Measurements from ENCODE around the gene FSIP2.
"Not testable (repeated sequence)": the region's sequence is repeated elsewhere in the genome, so short reads cannot be mapped to it uniquely, and the experiment has no call there.

The FSIP2 gene

DNA sequence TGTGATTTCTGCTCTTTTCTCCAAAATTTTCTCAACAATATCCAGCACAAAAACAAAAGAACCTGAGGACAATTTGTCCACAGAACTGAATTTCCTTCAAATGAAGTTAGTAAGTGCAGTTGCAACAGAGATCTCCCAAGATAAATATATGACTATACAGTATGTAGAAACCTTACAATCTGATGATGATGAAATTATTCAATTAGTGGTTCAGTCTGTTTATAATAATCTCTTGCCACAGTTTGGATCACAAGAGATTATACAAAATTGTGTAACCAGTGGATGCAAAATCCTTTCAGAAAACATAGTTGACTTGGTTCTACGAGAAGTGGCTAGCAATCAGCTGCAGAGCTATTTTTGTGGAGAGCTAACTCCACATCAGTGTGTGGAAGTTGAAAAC, 68.7 kb downstream of the FSIP2 start:
- no peak for DNase-seq (ENCODE audit: low read depth)

DNA sequence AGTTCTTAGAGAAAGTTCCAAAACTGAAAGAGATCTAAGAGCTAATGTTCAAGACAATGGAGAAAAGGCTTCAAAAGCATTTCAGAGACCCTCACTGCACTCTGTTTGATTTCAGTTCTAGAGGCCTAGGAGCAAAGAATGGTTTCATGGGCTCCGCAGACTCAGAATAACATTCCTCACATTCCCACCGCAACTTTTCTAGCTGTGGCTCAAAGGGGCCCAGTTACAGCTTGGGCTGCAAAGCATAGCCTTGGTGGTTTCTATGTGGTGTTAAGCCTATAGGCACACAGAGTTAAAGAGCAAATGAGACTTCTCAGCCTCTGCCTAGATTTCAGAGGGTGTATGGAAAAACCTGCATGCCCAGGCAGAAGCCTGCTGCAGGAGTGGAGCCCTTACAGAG, 73.0 kb downstream of the FSIP2 start:
- DNase-seq (ENCODE audit: low read depth), result no peak

DNA sequence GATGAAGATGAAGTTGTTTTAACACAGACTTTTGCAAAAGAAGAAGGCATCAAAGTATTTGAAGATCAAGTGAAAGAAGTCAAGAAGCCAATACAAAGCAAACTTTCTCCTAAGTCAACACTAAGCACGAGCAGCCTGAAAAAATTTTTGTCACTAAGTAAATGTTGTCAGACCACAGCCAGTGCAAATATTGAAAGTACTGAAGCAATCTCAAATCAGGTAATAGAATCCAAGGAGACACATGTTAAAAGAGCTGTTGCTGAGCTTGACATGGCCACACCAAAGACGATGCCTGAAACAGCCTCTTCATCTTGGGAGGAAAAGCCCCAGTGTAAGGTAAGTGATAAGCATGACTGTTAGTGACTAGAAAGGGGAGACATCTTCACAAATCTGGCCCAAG, 75.1 kb downstream of the FSIP2 start:
- DNase-seq (ENCODE audit: low read depth), result no peak

DNA sequence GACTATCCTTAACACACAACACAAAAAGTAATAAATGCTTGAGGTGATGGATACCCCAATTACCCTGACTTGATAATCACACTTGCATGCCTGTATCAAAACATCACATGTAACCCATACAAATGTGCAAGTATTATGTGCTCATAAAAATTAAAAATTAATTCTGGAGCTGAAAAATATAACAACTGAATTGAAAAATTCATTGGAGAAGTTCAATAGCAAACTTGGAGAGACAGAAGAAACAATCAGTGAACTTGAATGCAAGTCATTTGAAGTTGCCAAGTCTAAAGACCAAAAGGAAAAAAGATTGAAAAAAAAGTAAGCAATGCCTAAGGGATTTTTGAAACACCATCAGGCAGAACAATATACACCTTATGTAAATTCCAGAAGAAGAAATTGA, 79.4 kb downstream of the FSIP2 start:
- no peak for DNase-seq (ENCODE audit: low read depth)

DNA sequence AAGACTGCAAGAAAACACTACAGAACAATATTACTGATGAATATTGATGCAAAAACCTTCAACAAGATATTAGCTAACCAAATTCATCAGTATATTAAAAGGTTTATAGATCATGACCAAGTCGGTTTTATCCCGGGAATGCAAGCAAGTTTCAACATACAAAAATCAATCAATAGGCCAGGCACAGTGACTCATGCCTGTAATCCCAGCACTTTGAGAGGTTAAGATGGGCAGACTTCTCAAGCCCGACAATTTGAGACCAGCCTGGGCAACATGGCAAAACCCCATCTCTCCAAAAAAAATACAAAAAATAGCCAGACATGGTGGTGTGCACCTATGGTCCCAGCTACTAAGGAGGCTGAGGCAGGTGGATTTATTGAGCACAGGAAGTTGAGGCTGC, 82.9 kb downstream of the FSIP2 start:
- no peak for DNase-seq (ENCODE audit: low read depth)

DNA sequence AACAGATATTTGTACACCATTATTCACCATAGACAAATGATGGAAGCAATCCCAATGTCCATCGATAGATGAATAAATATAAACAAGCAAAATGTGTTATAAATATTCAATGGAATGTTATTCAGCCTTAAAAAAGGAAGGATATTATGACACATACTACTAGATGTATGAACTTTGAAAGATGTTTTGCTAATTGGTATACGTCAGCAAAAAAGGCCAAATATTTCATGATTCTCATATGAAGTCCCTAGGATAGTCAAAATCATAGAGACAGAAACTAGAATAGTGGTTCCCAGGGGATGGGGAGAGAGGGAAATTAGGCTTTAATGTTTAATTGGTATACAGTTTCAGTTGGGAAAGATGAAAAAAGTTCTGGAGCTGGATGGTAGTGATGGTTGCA, 85.2 kb downstream of the FSIP2 start:
- DNase-seq (ENCODE audit: low read depth), result no peak

DNA sequence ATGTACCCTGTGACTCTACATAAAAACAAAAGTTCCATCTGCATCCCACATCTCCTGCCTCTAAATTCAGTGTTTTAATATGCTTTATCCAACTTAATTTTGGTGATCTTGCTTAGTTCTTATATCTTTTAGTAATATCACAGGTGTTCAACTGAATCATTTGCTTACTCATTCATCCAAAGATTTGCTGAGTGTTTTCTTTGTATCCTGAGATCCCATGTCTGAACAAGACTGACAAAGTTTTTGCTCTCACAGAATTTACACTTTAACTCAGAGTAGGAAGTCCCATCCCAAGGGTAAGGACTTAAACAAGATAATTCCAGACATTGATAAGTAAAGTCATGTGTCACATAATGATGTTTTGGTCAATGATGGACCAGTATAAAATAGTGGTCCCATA, 87.0 kb downstream of the FSIP2 start:
- no peak for DNase-seq (ENCODE audit: low read depth)

DNA sequence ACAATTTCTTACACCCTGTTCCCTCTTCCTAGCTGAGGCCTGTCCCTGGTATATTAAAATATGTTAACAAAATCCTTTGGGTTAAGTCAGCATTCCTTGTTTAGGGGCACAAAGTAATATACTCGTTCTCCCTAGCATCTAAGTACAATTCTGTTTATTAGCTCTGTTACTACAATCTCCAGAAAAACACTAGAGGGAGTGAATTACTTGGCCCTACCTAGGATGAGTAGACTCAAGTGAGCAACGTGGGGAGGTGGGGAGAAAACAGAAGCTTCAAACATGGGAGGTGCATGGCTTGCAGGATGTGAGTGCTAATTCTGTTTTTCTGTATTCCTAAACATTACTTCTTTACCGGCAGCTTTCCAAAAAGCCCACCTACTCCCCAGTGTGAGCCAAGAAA, 89.7 kb downstream of the FSIP2 start:
- DNase-seq (ENCODE audit: low read depth), result no peak

DNA sequence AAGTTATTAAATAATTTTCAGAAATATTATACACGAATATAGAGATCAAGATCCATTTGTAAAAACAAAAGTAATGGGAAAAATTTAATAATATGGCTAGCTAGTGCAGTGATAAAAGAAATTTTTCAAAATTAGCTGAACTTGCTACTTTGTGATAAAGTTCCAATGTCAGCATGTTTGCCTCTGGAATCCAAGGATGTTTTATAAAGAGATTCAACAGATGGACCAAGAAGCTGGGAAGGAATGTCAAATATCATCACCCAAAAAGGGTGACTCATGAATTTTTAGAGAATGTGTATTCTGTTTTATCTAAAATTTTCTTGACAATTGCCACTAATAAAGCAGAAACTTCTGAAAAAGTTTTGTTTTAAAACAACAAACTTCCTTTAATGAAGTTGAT, 95.3 kb downstream of the FSIP2 start:
- DNase-seq (ENCODE audit: low read depth), result no peak

DNA sequence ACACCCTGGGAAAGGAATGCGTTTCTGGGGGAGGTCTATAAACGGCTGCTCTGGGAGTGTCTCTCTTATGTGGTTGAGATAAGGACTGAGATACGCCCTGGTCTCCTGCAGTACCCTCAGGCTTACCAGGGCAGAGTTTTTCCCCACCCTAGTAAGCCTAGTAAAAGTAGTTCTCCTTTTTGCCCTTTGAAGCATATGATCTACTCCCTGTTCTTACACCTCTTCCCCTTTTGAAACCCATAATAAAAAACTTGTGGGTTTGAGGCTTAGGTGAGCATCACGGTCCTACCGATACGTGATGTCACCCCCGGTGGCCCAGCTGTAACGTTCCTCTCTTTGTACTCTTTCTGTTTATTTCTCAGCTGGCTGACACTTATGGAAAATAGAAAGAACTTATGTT, 97.4 kb downstream of the FSIP2 start:
- no peak for DNase-seq (ENCODE audit: low read depth)

DNA sequence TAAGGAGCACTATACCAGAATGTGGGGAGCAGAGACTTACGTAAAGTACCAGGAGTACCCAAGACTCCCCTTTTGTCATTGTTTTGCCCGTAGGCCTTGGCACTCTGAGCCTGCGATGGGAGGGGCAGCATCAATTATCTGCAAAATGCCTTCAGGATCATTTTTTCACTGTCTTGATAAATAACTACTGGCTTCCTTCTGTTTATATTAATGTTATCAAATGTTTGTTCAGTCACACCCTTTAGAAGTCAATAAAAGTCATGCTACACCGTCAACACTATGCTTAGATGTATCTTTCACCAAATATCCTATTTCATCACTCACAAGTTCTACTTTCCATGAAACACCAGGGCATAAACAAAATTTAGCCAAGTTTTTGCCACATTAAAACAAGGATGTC, 116.3 kb downstream of the FSIP2 start:
- DNase-seq (ENCODE audit: low read depth), result no peak

DNA sequence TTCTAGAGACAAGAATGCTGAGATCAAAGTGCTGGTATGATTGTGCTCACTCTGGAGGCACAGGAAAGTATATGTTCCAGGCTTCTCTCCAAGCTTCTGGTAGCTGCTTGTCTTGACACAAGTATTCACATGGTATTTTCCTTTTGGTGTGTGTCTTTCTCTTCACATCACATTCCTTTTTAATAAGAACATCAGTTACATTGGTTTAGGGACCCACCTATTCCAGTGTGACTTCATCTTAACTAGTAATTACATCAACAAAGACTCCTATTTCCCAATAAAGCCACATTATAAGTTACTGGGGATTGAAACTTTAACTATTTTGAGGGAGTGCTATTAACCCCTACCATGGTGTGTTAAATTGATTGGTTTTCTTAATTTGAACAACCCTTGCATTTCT, 119.1 kb downstream of the FSIP2 start:
- no peak for DNase-seq (ENCODE audit: low read depth)

DNA sequence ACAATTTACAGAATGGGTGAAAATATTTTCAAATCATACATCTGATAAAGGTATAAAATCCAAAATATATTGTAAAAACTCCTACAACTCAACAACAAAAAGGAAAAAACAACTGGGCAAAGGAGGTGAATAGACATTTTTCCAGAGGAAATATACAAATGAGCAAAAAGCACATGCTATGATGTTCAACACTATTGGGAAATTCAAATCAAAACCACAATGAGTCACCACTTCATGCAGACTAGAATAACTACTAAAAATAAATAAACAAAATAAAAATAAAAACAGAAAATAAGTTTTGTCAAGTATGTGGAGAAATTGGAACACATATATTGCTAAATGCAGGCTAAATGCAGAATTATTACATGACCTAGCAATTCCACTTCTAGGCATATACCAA, 120.9 kb downstream of the FSIP2 start:
- DNase-seq (ENCODE audit: low read depth), result no peak

DNA sequence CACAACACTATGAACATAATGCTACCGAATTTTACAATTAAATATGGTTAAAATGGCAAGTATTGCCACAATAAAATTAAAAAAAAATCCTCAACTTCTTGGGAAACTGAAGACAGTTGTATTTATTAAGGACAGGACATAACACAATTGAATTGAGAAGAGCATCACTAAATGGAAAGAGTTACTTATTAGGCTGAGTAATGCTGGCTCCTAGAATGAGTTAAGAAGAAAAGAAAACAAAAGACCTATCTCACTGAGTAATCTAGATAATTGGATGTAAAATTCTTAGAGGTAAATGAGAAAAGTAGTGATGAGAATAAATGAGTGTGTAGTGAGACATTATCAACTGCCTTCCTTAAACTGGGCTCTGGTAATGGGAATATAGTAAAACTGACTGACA, 121.7 kb downstream of the FSIP2 start:
- DNase-seq (ENCODE audit: low read depth), result no peak

DNA sequence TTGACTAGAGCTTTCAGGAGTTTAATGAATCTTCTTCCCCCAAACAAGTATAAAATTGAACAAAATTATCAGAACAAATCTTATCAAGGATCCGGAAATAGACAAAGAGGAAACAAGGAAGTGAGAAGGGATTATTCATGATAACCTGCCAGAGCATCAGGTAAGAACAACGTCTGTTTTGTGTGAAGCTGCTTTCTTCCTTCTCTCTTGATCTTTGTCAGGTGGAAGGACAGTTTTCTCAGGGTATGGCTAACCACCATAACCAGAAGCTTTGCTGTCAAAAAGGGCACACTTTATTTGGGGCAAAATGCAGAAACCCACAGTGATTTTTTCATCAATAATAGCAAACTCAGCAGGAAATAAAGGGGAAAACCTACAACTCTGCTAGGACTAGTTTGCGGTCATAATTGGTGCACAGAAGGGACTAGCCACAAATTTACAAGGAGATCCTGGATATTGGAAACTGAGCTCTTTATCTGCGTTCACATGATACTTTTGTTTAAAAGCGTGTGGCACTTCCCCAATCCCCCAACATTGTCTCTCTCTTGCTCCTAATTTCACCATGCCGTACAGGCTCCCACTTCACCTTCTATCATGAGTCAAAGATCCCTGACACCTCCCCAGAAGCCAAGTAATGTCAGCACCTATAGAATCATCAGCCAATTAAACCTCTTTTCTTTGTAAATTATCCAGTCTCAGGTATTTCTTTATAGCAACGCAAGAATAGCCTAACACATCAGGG, 124.2 kb downstream of the FSIP2 start:
- no peak for DNase-seq (ENCODE audit: low read depth)

DNA sequence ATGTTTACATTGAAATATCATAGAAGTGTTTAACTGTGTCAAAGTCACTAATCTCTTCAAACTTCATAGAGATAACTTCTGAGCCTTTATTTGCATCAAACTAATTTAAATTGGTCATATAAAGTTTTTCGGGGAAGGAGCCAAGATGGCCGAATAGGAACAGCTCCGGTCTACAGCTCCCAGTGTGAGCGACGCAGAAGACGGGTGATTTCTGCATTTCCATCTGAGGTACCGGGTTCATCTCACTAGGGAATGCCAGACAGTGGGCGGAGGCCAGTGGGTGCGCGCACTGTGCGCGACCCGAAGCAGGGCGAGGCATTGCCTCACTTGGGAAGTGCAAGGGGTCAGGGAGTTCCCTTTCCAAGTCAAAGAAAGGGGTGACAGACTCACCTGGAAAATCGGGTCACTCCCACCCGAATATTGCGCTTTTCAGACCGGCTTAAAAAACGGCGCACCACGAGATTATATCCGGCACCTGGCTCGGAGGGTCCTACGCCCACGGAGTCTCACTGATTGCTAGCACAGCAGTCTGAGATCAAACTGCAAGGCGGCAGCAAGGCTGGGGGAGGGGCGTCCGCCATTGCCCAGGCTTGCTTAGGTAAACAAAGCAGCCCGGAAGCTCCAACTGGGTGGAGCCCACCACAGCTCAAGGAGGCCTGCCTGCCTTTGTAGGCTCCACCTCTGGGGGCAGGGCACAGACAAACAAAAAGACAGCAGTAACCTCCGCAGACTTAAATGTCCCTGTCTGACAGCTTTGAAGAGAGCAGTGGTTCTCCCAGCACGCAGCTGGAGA, 126.1 kb downstream of the FSIP2 start:
- not testable (repeated sequence) for DNase-seq (ENCODE audit: low read depth)

DNA sequence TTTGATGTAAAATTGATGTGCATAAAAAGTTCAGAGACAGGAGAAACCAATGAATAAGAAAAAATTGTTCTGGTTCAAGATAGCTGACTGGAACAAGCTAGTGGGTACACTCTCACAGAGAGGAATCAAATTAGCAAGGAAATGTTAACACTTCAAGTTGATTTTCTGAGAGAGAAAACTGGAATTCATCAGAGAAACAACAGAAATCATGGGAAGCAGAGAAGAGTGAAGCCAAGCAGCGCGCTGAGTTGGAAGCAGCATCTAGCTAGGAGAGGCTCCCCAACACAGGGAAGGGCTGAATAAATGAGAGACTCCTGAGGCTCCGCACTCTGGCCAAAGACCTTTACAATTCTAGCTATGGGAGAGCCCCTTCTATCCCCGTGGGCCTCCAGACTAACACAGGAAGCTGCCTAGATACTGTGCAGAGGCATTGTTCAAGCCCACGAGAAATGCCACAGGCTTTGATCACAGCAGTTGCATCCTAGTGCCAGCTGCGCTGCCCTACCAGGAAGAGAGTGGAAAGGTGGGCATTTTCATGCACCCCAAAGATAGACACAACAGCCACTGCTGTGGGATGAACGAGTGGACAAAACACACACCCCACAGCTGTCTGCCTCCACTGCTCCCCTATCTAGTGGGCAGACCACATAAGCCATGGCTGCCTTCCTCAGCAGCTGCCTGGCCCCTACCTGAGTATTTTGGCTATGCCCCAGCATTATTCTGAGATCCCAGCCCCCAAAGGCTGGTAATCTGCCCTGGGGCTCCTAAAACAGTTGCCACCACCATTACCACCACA, 136.7 kb downstream of the FSIP2 start:
- DNase-seq (ENCODE audit: low read depth), result no peak

DNA sequence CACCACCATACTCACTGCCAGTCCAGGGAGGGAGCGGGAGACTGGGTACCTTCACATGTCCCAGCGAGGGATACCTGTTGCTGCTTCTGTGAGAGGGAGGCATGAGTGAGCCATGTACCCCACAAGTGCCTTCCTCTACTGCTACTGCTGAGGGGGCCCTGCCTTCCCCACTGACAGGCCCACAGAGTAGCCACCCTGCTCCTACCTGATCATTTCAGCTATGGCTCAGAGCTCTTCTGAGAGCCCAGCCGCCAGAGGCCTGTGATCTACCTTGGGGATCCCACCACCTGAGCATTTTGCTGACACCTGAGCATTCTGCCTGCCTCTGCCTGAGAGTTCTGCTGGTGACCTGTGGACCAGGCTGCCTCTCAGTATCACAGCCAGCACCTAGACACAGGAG, 137.6 kb downstream of the FSIP2 start:
- DNase-seq (ENCODE audit: low read depth), result no peak

DNA sequence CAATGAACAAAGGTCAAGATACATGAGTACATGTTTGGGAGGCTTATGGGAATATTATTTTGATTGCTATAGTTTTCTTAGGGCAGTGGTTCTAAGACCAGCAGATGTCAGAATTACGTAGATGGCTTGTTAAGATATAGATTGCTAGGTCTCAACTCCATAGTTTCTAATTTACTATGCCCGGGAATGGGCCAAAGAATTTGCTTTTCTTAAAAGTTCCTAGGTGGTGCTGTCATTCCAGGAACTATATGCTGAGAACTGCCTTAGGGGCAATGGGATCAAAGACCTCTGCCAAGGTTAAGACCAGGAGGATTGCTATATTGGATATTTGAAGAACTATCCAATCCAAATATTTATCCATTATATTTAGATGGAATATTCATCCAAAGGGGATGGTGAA, 141.8 kb downstream of the FSIP2 start:
- DNase-seq (ENCODE audit: low read depth), result no peak

Data from non-pigmented ciliary epithelial cell (primary cell).